MCF 10A (cell line): ENCODE measurements around the gene PRX. TPM values are rescaled to one million over a fixed set of nuclear protein-coding genes. Genes with fewer than 3 reads are reported as not detected.

Source experiments
- BruUV-seq: library from RNA; stranded (reverse); fragments of 400-500 nt; replicated peaks from 2 replicates; lab custom pipeline; 2021; lab: Mats Ljungman, UMichigan
- CTCF ChIA-PET: fragments of 300-600 bp; sonication (Branson Sonifier 250); formaldehyde crosslinking; extraction: SDS; loops from one replicate; lab custom pipeline; 2021; ENCODE audit warnings: antibody characterized with exemption, inconsistent platforms; lab: Yijun Ruan, JAX
- POLR2A ChIA-PET: fragments of 300-600, 350-650 bp; sonication (Branson Sonifier 250); formaldehyde crosslinking; extraction: SDS; loops from one replicate; lab custom pipeline; 2020; ENCODE audit warnings: antibody characterized with exemption, inconsistent platforms; lab: Yijun Ruan, JAX
- DNase-seq: peaks from one replicate; pipeline ENCODE4 v3.0.0-alpha.2; 2018; ENCODE audit not compliant: unreplicated experiment
- H3K27ac Mint-ChIP-seq: one replicate; pipeline ENCODE4 v1.8.0; 2022; ENCODE audit warnings: mild to moderate bottlenecking, low read depth, mixed read lengths; ENCODE audit not compliant: unreplicated experiment
- H3K27me3 Mint-ChIP-seq: one replicate; pipeline ENCODE4 v1.8.0; 2022; ENCODE audit warnings: mixed read lengths; ENCODE audit not compliant: insufficient read depth, unreplicated experiment
- H3K36me3 Mint-ChIP-seq: one replicate; pipeline ENCODE4 v1.8.0; 2022; ENCODE audit warnings: mild to moderate bottlenecking, moderate library complexity, mixed read lengths; ENCODE audit not compliant: insufficient read depth, unreplicated experiment
- H3K4me1 Mint-ChIP-seq: one replicate; pipeline ENCODE4 v1.8.0; 2022; ENCODE audit warnings: mixed read lengths; ENCODE audit not compliant: insufficient read depth, unreplicated experiment
- H3K4me3 Mint-ChIP-seq: one replicate; pipeline ENCODE4 v1.8.0; 2022; ENCODE audit warnings: mild to moderate bottlenecking, moderate library complexity, mixed read lengths; ENCODE audit not compliant: unreplicated experiment
- H3K9me3 Mint-ChIP-seq: one replicate; pipeline ENCODE4 v1.8.0; 2022; ENCODE audit warnings: mixed read lengths; ENCODE audit not compliant: unreplicated experiment
- intact Hi-C: fragments of 100-400 bp; cut with micrococcal nuclease; formaldehyde crosslinking; loops from 2 replicates; pipeline ENCODE4 v1.14.1; 2022
- total RNA-seq: library from RNA; stranded (reverse); gene quantifications from 2 replicates; pipeline ENCODE4 v1.2.3, GENCODE V29; 2022
- TF ChIP-seq, protein P1 (sequence below): fragments of 200-600 bp; IDR thresholded peaks from one replicate; pipeline ENCODE4 v1.8.0; 2022; ENCODE audit warnings: antibody characterized with exemption, mild to moderate bottlenecking; ENCODE audit not compliant: unreplicated experiment

Gene PRX
- total RNA-seq, 1 experiment from 2014 or later: 2.4 TPM

DNA sequence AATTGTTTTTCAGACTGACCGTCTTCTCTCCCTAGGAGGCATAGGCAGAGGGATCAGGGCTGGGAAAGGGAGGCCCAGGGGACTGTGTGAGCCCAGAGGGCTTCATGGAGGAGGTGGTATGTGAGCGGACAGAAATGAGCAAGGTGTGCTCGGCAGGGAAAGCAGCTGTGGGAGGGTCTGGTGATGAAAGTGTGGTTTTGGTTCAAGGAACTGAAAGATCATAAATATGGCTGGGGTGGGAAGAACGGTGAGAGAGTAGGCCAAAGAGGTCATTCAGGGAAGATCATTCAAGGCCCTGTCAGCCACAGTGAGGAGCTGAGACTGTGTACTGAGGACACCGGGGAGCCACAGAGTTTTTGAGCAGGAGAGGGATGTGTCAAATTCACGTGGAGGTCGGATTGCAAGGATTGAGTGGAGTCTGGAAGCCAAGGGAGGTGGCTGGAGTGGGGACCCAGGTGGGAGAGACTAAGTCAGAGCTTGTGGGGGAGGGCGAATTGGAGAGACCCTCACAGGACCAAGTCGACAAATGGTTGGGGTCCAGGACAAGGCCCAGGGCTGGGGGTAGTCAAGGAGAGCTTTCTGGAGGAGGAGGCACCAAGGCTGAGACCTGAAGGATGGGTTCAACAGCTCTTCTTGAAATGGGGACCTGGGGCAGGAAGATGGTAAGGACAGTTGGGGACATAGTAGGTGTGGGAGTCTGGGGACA, 57.0 kb downstream of the PRX start:
- TF ChIP-seq, protein P1, sequence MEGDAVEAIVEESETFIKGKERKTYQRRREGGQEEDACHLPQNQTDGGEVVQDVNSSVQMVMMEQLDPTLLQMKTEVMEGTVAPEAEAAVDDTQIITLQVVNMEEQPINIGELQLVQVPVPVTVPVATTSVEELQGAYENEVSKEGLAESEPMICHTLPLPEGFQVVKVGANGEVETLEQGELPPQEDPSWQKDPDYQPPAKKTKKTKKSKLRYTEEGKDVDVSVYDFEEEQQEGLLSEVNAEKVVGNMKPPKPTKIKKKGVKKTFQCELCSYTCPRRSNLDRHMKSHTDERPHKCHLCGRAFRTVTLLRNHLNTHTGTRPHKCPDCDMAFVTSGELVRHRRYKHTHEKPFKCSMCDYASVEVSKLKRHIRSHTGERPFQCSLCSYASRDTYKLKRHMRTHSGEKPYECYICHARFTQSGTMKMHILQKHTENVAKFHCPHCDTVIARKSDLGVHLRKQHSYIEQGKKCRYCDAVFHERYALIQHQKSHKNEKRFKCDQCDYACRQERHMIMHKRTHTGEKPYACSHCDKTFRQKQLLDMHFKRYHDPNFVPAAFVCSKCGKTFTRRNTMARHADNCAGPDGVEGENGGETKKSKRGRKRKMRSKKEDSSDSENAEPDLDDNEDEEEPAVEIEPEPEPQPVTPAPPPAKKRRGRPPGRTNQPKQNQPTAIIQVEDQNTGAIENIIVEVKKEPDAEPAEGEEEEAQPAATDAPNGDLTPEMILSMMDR: no peak
- CTCF ChIA-PET: interaction anchor here (0.7 to 1.3 kb wide), 4 partner anchors 48 to 65 kb away, joined by 3 to 4 read pairs (median 4); no protein-coding TSS in a partner anchor
- no peak for DNase-seq
- Mint-ChIP-seq H3K27me3 (no peaks in the 10 kb centered on the region), H3K4me3 (no peak overlapping the region), H3K36me3 (peaks cover 13% of the 10 kb centered on the region), H3K9me3 (no peaks in the 10 kb centered on the region), H3K4me1 (no peaks in the 10 kb centered on the region), H3K27ac (peak overlapping the region; percentile 62)
- POLR2A ChIA-PET: interaction anchor here (0.6 to 0.7 kb wide), 3 partner anchors 10 to 422 kb away, joined by 3 to 4 read pairs (median 4); partner anchors contain the start of gene RAB4B
- BruUV-seq: no TSS peak
- intact Hi-C loops: no loop called here

DNA sequence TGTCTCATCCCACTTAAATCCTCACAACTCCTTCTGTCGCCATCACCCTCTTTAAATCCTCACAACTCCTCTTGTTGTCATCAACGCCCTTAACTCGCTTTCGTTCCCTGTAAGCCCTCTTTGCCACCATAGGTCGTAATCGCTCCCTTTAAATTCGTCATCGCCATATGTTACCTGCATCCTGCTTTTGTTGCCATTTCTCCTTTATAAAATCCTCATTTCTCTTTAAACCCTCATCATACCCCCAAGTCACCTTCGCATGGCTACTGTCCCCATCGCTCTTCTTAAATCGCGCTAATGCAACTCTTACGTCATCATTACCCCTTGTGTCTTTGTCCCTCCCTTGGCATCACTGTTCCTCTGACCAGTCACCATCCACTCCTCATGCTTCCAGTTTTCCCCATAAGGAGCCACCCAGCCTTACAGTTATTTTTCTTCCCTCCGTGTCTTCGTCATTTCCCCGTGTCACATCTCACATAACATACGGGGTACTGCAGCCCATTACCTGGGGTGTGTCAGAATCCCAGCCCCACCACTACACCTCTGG, 64.1 kb downstream of the PRX start:
- CTCF ChIA-PET: interaction anchor here (0.6 to 0.7 kb wide), 2 partner anchors 53 to 98 kb away, joined by 3 read pairs; no protein-coding TSS in a partner anchor
- TSS peak; percentile 71 for BruUV-seq
- TF ChIP-seq, protein P1: no peak

DNA sequence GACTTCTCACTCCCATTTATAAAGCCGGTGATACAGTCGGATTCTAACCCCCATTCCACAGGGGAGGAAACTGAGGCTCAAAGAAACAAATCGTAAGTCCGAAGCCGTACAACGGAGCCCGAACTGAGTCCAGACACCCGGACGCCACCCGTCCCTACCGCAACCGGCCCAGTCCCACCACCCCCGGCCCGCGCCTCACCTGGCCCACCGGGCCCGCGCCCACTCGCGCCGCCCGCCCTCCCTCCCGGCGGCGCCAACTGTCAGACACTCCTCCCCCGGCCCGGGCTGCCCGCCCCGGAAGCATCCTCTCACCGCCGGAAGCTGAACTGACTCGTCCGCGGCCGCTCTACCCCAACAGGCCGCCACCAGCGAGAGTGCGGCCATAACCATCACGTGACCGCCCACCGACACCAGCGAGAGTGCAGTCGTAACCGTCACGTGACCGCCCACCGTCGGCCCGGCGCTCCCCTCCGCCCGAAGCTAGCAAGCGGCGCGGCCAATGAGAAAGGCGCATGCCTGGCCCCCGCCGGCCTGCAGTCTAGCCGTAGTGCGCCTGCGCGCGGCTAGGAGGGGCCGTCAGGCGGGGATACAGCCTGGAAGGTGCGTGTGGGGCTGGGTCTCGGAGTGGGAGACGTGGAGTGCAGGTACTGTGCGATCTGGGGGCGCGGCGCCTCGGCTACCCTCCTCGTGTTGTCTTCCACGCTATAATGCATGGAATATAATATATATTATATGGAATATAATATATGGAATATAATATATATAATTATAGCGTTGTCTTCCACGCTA, 64.9 kb downstream of the PRX start, which contains the start of the genes C19orf47 and PLD3:
C19orf47 (minus strand) TSS at position 273 of the 789 bp plus-strand sequence. CDS start 6,540 bp downstream, outside the sequence.
PLD3 (plus strand) TSS at position 571 of the 789 bp plus-strand sequence. CDS start 17,789 bp downstream, outside the sequence.
- Mint-ChIP-seq H3K4me3 (peak within 1 kb of the TSS; percentile 99), H3K4me1 (peaks cover 17% of the 10 kb centered on the region), H3K27me3 (no peaks in the 10 kb centered on the region), H3K36me3 (peaks cover 16% of the 10 kb centered on the region), H3K27ac (peak within 1 kb of the TSS; percentile 95), H3K9me3 (no peaks in the 10 kb centered on the region)
- TF ChIP-seq, protein P1: no peak
- peak; percentile 99 for DNase-seq
- CTCF ChIA-PET: interaction anchor here (0.6 to 2.4 kb wide), 4 partner anchors 43 to 1682 kb away, joined by 3 to 10 read pairs (median 4); no protein-coding TSS in a partner anchor
- intact Hi-C loops: no loop called here
- BruUV-seq: no TSS peak
- POLR2A ChIA-PET: interaction anchor here (0.6 to 2.9 kb wide), 24 partner anchors 9 to 871 kb away, joined by 3 to 21 read pairs (median 4); partner anchors contain the start of genes AXL, BLVRB, SERTAD1 and SERTAD3

More for the DNA sequence above, 64.1 kb downstream of the PRX start:
- Mint-ChIP-seq H3K27ac (peak overlapping the region; percentile 95), H3K9me3 (no peaks in the 10 kb centered on the region), H3K36me3 (peaks cover 16% of the 10 kb centered on the region), H3K27me3 (no peaks in the 10 kb centered on the region), H3K4me3 (peak overlapping the region; percentile 99), H3K4me1 (peaks cover 11% of the 10 kb centered on the region)
- POLR2A ChIA-PET: interaction anchor here (0.6 to 2.9 kb wide), 16 partner anchors 11 to 917 kb away, joined by 3 to 21 read pairs (median 4); partner anchors contain the start of genes BLVRB, SERTAD1 and SERTAD3
- intact Hi-C loops: no loop called here
- DNase-seq: peak; percentile 43
